Measurements from ENCODE around the gene ASPHD2.

The ASPHD2 gene

GRCh38 chr22:26428515-26429457 is at the start of gene ASPHD2 (continued):
- TF ChIP-seq ZNF280D (tag by site-specific recombination; IDR thresholded peaks at IDR 0.05) (no peak), ZNF600 (tag by site-specific recombination; IDR thresholded peaks at IDR 0.05) (0 out of 2 replicates have a peak, but pooled peaks have one; percentile 12), ZNF76 (tag by site-specific recombination; IDR thresholded peaks at IDR 0.05; ENCODE audit: borderline replicate concordance, low read depth) (no peak), ZNF830 (tag by site-specific recombination; IDR thresholded peaks at IDR 0.05; ENCODE audit: low read depth) (no peak), ZNF274 (IDR thresholded peaks at IDR 0.05; ENCODE audit: low read length) (no peak), ZNF274 (tag by site-specific recombination; IDR thresholded peaks at IDR 0.05; ENCODE audit: borderline replicate concordance) (no peak), GLIS2 (tag by site-specific recombination; IDR thresholded peaks at IDR 0.05) (0 out of 2 replicates have a peak, but pooled peaks have one; percentile 29), ZFP3 (tag by site-specific recombination; IDR thresholded peaks at IDR 0.05; ENCODE audit: low read depth) (no peak), ZBTB11 (tag by site-specific recombination; conservative IDR thresholded peaks at IDR 0.05; ENCODE audit: low read depth) (no peak), KLF10 (tag by site-specific recombination; IDR thresholded peaks at IDR 0.05) (no peak), ZNF394 (tag by site-specific recombination; IDR thresholded peaks at IDR 0.05; ENCODE audit: borderline replicate concordance) (no peak), ZNF585B (tag by site-specific recombination; IDR thresholded peaks at IDR 0.05) (no peak), HOXD13 (CRISPR knock-in tag; IDR thresholded peaks at IDR 0.05; ENCODE audit: borderline replicate concordance) (no peak), ZBTB8A (tag by site-specific recombination; IDR thresholded peaks at IDR 0.05) (peak; percentile 97), KLF16 (tag by site-specific recombination; IDR thresholded peaks at IDR 0.05) (peak; percentile 48; the same call in 1 of the 2 replicates), IKZF3 (tag by site-specific recombination; IDR thresholded peaks at IDR 0.05) (no peak), ZBTB7A (tag by site-specific recombination; IDR thresholded peaks at IDR 0.05; ENCODE audit: low read depth) (0 out of 2 replicates have a peak, but pooled peaks have one; percentile 19), ZNF768 (tag by site-specific recombination; IDR thresholded peaks at IDR 0.05) (peak; percentile 90; the same call in 1 of the 2 replicates), ZNF169 (tag by site-specific recombination; IDR thresholded peaks at IDR 0.05) (no peak), ZNF404 (tag by site-specific recombination; IDR thresholded peaks at IDR 0.05) (no peak), ZEB2 (tag by site-specific recombination; IDR thresholded peaks at IDR 0.05) (no peak), PATZ1 (tag by site-specific recombination; IDR thresholded peaks at IDR 0.05) (no peak; the same call in none of the 2 replicates), SETDB1 (IDR thresholded peaks at IDR 0.05; ENCODE audit: insufficient read length, low read length) (no peak), ZNF19 (tag by site-specific recombination; IDR thresholded peaks at IDR 0.05; ENCODE audit: low read depth) (no peak), ATF2 (tag by site-specific recombination; IDR thresholded peaks at IDR 0.05; ENCODE audit: low read depth) (no peak), ZNF624 (tag by site-specific recombination; IDR thresholded peaks at IDR 0.05) (no peak), ZNF473 (tag by site-specific recombination; IDR thresholded peaks at IDR 0.05) (no peak), PRDM6 (tag by site-specific recombination; IDR thresholded peaks at IDR 0.05) (no peak)

Measured in HEK293 (cell line).